Testis (tissue), 2 donors: ENCODE measurements around the gene SMYD3.

ENCODE experiments used
- POLR2A ChIP-seq: fragments of 450-650 bp; IDR thresholded peaks from one replicate; pipeline ENCODE4 v1.6.1; 2017; ENCODE audit warnings: antibody characterized with exemption, mild to moderate bottlenecking, moderate library complexity
- TF ChIP-seq, protein P1 (sequence below), 3 experiments: fragments of 450-650 bp in 2 of 3; fragments of 200-600 bp in 1 of 3; sonication (generic) in 1 of 3; IDR thresholded peaks; one replicate each; pipeline ENCODE4 v1.5.1; 2016 to 2019; ENCODE audit warnings: antibody characterized with exemption in 3 of 3, mild to moderate bottlenecking in 2 of 3, moderate library complexity in 1 of 3

DNA sequence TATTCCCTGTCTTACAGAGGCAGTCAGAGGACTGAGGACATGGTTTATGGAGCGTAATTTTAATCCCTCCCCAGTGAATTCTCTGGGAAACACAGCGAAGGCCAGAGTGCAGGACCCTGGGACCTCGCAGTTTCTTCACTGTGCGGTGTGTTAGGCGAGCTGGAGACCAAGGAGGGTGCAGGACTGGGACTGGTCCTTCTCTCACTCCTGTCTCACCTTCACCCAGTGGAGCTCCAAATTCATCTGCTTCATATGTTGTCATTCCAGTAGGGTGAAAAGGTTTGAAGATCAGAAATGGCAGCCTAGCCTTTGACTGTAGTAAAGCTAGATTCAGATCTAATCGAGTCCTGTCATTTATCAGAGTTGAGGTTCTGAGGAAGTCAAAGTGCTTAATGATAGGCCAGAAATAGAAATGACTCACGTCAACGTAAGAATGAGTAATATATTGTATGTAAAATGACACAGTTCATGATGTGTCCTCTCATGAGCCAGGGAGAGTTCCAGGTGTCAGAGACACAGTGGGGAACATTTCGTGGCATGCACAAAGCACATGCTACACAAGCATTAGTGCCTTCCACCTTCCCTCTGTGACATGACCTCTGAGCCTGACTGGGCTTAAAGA lies 647.5 kb downstream of the SMYD3 start:
- TF ChIP-seq, protein P1, sequence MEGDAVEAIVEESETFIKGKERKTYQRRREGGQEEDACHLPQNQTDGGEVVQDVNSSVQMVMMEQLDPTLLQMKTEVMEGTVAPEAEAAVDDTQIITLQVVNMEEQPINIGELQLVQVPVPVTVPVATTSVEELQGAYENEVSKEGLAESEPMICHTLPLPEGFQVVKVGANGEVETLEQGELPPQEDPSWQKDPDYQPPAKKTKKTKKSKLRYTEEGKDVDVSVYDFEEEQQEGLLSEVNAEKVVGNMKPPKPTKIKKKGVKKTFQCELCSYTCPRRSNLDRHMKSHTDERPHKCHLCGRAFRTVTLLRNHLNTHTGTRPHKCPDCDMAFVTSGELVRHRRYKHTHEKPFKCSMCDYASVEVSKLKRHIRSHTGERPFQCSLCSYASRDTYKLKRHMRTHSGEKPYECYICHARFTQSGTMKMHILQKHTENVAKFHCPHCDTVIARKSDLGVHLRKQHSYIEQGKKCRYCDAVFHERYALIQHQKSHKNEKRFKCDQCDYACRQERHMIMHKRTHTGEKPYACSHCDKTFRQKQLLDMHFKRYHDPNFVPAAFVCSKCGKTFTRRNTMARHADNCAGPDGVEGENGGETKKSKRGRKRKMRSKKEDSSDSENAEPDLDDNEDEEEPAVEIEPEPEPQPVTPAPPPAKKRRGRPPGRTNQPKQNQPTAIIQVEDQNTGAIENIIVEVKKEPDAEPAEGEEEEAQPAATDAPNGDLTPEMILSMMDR (IDR thresholded peaks at IDR 0.05): no peak
- no peak for TF ChIP-seq POLR2A
